T-cell (primary cell): Measurements from ENCODE around the gene INTS14. TPM values are rescaled to one million over a fixed set of nuclear protein-coding genes. Genes with fewer than 3 reads are reported as not detected.

Experiments
- ATAC-seq, 4 experiments: fragments of 200-7000 bp in 3 of 4; fragments of 150-1000 bp in 1 of 4; cut with Tn5 transposase; replicated peaks in 1 of 4; 1 replicate in 3 of 4; 2 replicates in 1 of 4; pipeline ENCODE4 v1.10.0; 2021; ENCODE audit warnings: moderate library complexity in 3 of 4, mild to moderate bottlenecking in 2 of 4, moderate number of reproducible peaks in 1 of 4
- CTCF ChIA-PET, 2 donors: fragments of 300-600 bp; sonication (Branson Sonifier 250); formaldehyde crosslinking; loops; one replicate each; lab custom pipeline; 2022; ENCODE audit warnings: antibody characterized with exemption in 2 of 2; lab: Charles Lee
- POLR2A ChIA-PET, 2 donors: fragments of 300-600 bp; sonication (Branson Sonifier 250); formaldehyde crosslinking; loops; one replicate each; lab custom pipeline; 2022; ENCODE audit warnings: antibody characterized with exemption in 2 of 2; lab: Charles Lee
- DNase-seq, 35 experiments: peaks; one replicate each; pipeline versions ENCODE4 v3.0.0 to v3.0.0-alpha.2; 2013 to 2023
- H3K27ac ChIP-seq: one replicate; pipeline ENCODE4 v1.5.1; 2013; ENCODE audit warnings: low read length
- H3K27me3 ChIP-seq, 2 experiments: replicated peaks in 1 of 2; 1 replicate in 1 of 2; 2 replicates in 1 of 2; pipeline versions ENCODE4 v1.6.1 to v1.7.0; 2013; ENCODE audit warnings: low read length in 1 of 2, mixed read lengths in 1 of 2; ENCODE audit not compliant: control insufficient read depth in 2 of 2, insufficient read depth in 2 of 2; ENCODE audit errors: extremely low read depth in 1 of 2
- H3K36me3 ChIP-seq, 2 donors: 1 replicate in 1 of 2; 2 replicates in 1 of 2; pipeline versions ENCODE4 v1.6.1 to v1.7.0; 2013; ENCODE audit warnings: low read length in 1 of 2; ENCODE audit not compliant: control insufficient read depth in 2 of 2, insufficient read depth in 1 of 2; ENCODE audit errors: extremely low read depth in 1 of 2
- H3K4me1 ChIP-seq, 2 experiments: 1 replicate in 1 of 2; 2 replicates in 1 of 2; pipeline versions ENCODE4 v1.6.1 to v1.7.0; 2013; ENCODE audit warnings: low read length in 2 of 2, mixed read lengths in 1 of 2; ENCODE audit not compliant: insufficient read depth in 2 of 2, control insufficient read depth in 1 of 2; ENCODE audit errors: extremely low read depth in 1 of 2
- H3K4me3 ChIP-seq, 2 donors: 1 replicate in 1 of 2; 2 replicates in 1 of 2; pipeline versions ENCODE4 v1.5.1 to v1.7.0; 2013; ENCODE audit warnings: mild to moderate bottlenecking in 2 of 2, low read length in 1 of 2, moderate library complexity in 1 of 2; ENCODE audit not compliant: control insufficient read depth in 1 of 2; ENCODE audit errors: extremely low read depth in 1 of 2
- H3K9me3 ChIP-seq: 2 replicates; pipeline ENCODE4 v1.7.0; 2013
- H3K27ac Mint-ChIP-seq, 2 donors: one replicate each; pipeline ENCODE4 v1.8.0; 2020 to 2021; ENCODE audit warnings: mild to moderate bottlenecking in 2 of 2, mixed read lengths in 2 of 2
- H3K27me3 Mint-ChIP-seq, 2 donors: one replicate each; pipeline ENCODE4 v1.8.0; 2021 to 2022; ENCODE audit warnings: mixed read lengths in 2 of 2
- H3K36me3 Mint-ChIP-seq: one replicate; pipeline ENCODE4 v1.8.0; 2021; ENCODE audit warnings: mixed read lengths
- H3K4me1 Mint-ChIP-seq, 3 donors: one replicate each; pipeline ENCODE4 v1.8.0; 2020 to 2022; ENCODE audit warnings: mixed read lengths in 3 of 3, mild to moderate bottlenecking in 1 of 3
- H3K4me3 Mint-ChIP-seq, 3 donors: one replicate each; pipeline ENCODE4 v1.8.0; 2020 to 2022; ENCODE audit warnings: mild to moderate bottlenecking in 3 of 3, mixed read lengths in 3 of 3, moderate library complexity in 3 of 3
- H3K9me3 Mint-ChIP-seq, 3 donors: one replicate each; pipeline ENCODE4 v1.8.0; 2020 to 2022; ENCODE audit warnings: mixed read lengths in 3 of 3
- WGBS: methylation state at CpG from one replicate; pipeline ENCODE4 v1.1.5; 2013; ENCODE audit warnings: missing lambda C conversion rate; ENCODE audit not compliant: insufficient coverage; 5-methylcytosine and 5-hydroxymethylcytosine counted together
- total RNA-seq, 35 experiments: library from RNA in 6 of 35; stranded (reverse) in 6 of 35; fragments of 120-200 nt in 1 of 35; gene quantifications; one replicate each; pipeline versions ENCODE4 v1.2.1 to v1.2.4 and lab custom pipeline; 2013 to 2026

Gene INTS14
- total RNA-seq, 5 donors from 2014 or later (not counting 1 experiment from before 2014, with no cell fraction given): 26.6 to 36.4 (median 34.4) TPM

DNA sequence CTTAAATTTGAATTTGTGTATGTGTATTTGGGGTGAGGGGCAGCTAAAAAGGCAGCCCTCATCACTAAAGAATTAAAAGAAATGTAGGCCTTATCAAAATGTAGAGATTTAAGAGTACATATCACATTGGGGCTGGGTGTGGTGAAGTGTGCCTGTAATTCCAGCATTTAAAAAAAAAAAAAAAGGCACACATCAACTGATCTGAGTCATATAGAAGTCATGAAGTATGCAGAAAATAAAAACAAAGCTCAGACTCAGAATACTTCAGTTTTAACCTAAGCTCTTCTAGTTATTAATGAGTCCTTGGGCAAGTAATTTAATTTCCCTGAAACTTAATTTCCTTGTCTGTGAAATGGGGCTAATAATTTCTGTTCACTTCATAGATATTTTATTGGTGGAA is 42.4 kb upstream of the INTS14 start:
- Mint-ChIP-seq H3K27me3 (no peaks in the 10 kb centered on the region), H3K4me3 (no peak overlapping the region), H3K27ac (no peak overlapping the region), H3K9me3 (no peaks in the 10 kb centered on the region), H3K4me1 (peaks cover 0 to 9% (median 9%) of the 10 kb centered on the region in 3 donors), H3K36me3 (peaks cover 26% of the 10 kb centered on the region)
- POLR2A ChIA-PET: interaction anchor here in 1 of 2 donors (0.6 kb wide), 1 partner anchor 54 kb away, joined by 5 read pairs; no protein-coding TSS in a partner anchor
- Histone ChIP-seq H3K4me1 (no peaks in the 10 kb centered on the region), H3K27ac (no peak overlapping the region), H3K27me3 (no peaks in the 10 kb centered on the region), H3K9me3 (no peaks in the 10 kb centered on the region), H3K4me3 (no peak overlapping the region), H3K36me3 (peaks cover 9 to 28% of the 10 kb centered on the region in 2 donors)
- ATAC-seq: no peak
- CTCF ChIA-PET: interaction anchor here in 1 of 2 donors (1.2 kb wide), 1 partner anchor 15 kb away, joined by 4 read pairs; no protein-coding TSS in a partner anchor
- DNase-seq: no peak

- WGBS: no CpG with 5 or more reads among the region's 11 CpGs
- Histone ChIP-seq H3K36me3 (peaks cover 6 to 20% of the 10 kb centered on the region in 2 donors), H3K27me3 (no peaks in the 10 kb centered on the region), H3K27ac (no peak overlapping the region), H3K4me3 (no peak overlapping the region), H3K9me3 (no peaks in the 10 kb centered on the region), H3K4me1 (no peaks in the 10 kb centered on the region)
- peaks cover 26% of the 10 kb centered on the region for H3K36me3 Mint-ChIP-seq
- peak overlapping the region in 1 of 2 donors; percentile 46 for H3K27ac Mint-ChIP-seq
- ATAC-seq (no peak), DNase-seq (no peak)
- no peaks in the 10 kb centered on the region for H3K9me3 Mint-ChIP-seq
- no peaks in the 10 kb centered on the region for H3K27me3 Mint-ChIP-seq
- H3K4me1 Mint-ChIP-seq: peaks cover 0 to 9% (median 9%) of the 10 kb centered on the region in 3 donors
- H3K4me3 Mint-ChIP-seq: no peak overlapping the region
- CTCF ChIA-PET: no interaction called here
- POLR2A ChIA-PET: interaction anchor here in 1 of 2 donors (0.6 kb wide), 1 partner anchor 95 kb away, joined by 4 read pairs; no protein-coding TSS in a partner anchor
Observed at GRCh38 chr15:65651831-65652749, 41.2 kb upstream of the INTS14 start.

GRCh38 chr15:65651042-65651322 is 40.1 kb upstream of the INTS14 start:
- Mint-ChIP-seq H3K9me3 (no peaks in the 10 kb centered on the region), H3K27me3 (no peaks in the 10 kb centered on the region), H3K4me3 (no peak overlapping the region), H3K36me3 (peaks cover 26% of the 10 kb centered on the region), H3K4me1 (peaks cover 0 to 9% (median 9%) of the 10 kb centered on the region in 3 donors), H3K27ac (peak overlapping the region in 1 of 2 donors; percentile 66)
- no peak overlapping the region for H3K4me3 ChIP-seq
- POLR2A ChIA-PET: no interaction called here
- WGBS: no CpG with 5 or more reads among the region's 1 CpG
- DNase-seq (no peak), ATAC-seq (no peak)
- no peaks in the 10 kb centered on the region for H3K9me3 ChIP-seq
- CTCF ChIA-PET: no interaction called here
- no peaks in the 10 kb centered on the region for H3K27me3 ChIP-seq
- no peaks in the 10 kb centered on the region for H3K4me1 ChIP-seq
- H3K27ac ChIP-seq: no peak overlapping the region
- peaks cover 5 to 19% of the 10 kb centered on the region in 2 donors for H3K36me3 ChIP-seq

- WGBS: 69% methylated on average over 6 of the region's 12 CpGs
- Mint-ChIP-seq H3K4me1 (peaks cover 0 to 9% (median 9%) of the 10 kb centered on the region in 3 donors), H3K9me3 (no peaks in the 10 kb centered on the region), H3K36me3 (peaks cover 26% of the 10 kb centered on the region), H3K27ac (no peak overlapping the region), H3K27me3 (no peaks in the 10 kb centered on the region), H3K4me3 (peak overlapping the region in 1 of 3 donors; percentile 25)
- DNase-seq (no peak), ATAC-seq (no peak)
- H3K4me1 ChIP-seq: no peaks in the 10 kb centered on the region
- ChIA-PET POLR2A (interaction anchor here in 1 of 2 donors (0.6 kb wide), 1 partner anchor 183 kb away, joined by 3 read pairs; no protein-coding TSS in a partner anchor), CTCF (no interaction called here)
- no peak overlapping the region for H3K27ac ChIP-seq
- peaks cover 3 to 15% of the 10 kb centered on the region in 2 donors for H3K36me3 ChIP-seq
- no peak overlapping the region for H3K4me3 ChIP-seq
- no peaks in the 10 kb centered on the region for H3K27me3 ChIP-seq
- H3K9me3 ChIP-seq: no peaks in the 10 kb centered on the region
Observed at GRCh38 chr15:65650312-65651041, 39.5 kb upstream of the INTS14 start.

DNA sequence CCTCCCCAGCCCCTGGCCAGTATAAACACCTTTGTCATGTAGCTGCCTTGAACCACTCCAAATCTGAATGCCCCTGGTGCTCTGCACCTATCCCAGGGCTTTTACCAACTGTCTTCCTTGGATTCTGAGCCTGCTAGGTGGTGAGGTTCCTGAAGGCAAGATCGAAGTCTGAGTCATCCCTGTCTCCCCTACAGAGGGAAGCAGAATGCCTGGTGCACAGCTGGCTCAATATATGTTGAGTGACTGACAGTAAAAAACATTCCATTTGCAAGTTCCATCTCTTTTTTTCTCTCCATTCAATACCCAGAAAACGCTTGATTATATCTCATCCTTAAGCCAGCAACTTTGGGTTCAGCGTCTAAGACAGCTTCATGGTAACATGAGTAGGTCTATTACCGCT is 35.6 kb upstream of the INTS14 start:
- WGBS: no CpG with 5 or more reads among the region's 4 CpGs
- POLR2A ChIA-PET: no interaction called here
- no peaks in the 10 kb centered on the region for H3K9me3 ChIP-seq
- CTCF ChIA-PET: no interaction called here
- Mint-ChIP-seq H3K9me3 (no peaks in the 10 kb centered on the region), H3K27ac (no peak overlapping the region), H3K27me3 (no peaks in the 10 kb centered on the region), H3K36me3 (peaks cover 4% of the 10 kb centered on the region), H3K4me1 (peaks cover 0 to 9% (median 7%) of the 10 kb centered on the region in 3 donors), H3K4me3 (no peak overlapping the region)
- ATAC-seq (no peak), DNase-seq (no peak)
- H3K4me1 ChIP-seq: no peaks in the 10 kb centered on the region
- peaks cover 2 to 5% of the 10 kb centered on the region in 2 donors for H3K36me3 ChIP-seq
- H3K27me3 ChIP-seq: no peaks in the 10 kb centered on the region
- no peak overlapping the region for H3K4me3 ChIP-seq
- H3K27ac ChIP-seq: no peak overlapping the region

- H3K27ac ChIP-seq: no peak overlapping the region
- no peaks in the 10 kb centered on the region for H3K9me3 ChIP-seq
- no CpG with 5 or more reads among the region's 4 CpGs for WGBS
- peaks cover 2 to 3% of the 10 kb centered on the region in 2 donors for H3K36me3 ChIP-seq
- H3K36me3 Mint-ChIP-seq: peaks cover 4% of the 10 kb centered on the region
- no peak overlapping the region for H3K4me3 ChIP-seq
- H3K27me3 ChIP-seq: no peaks in the 10 kb centered on the region
- H3K4me1 ChIP-seq: no peaks in the 10 kb centered on the region
- no peak for ATAC-seq
- CTCF ChIA-PET: no interaction called here
- H3K9me3 Mint-ChIP-seq: no peaks in the 10 kb centered on the region
- POLR2A ChIA-PET: interaction anchor here in 1 of 2 donors (0.7 kb wide), 1 partner anchor 17 kb away, joined by 5 read pairs; no protein-coding TSS in a partner anchor
- H3K4me3 Mint-ChIP-seq: no peak overlapping the region
- H3K4me1 Mint-ChIP-seq: peaks cover 0 to 6% (median 4%) of the 10 kb centered on the region in 3 donors
- DNase-seq: no peak
- H3K27ac Mint-ChIP-seq: no peak overlapping the region
- H3K27me3 Mint-ChIP-seq: no peaks in the 10 kb centered on the region
Observed at GRCh38 chr15:65645392-65645791, 34.5 kb upstream of the INTS14 start.
